GM19455 (cell line): ENCODE measurements around the gene AHNAK2.
"Not testable (repeated sequence)": the region's sequence is repeated elsewhere in the genome, so short reads cannot be mapped to it uniquely, and the experiment has no call there.

Experiments
- ATAC-seq: cut with Tn5 transposase; IDR thresholded peaks from one replicate; pipeline ENCODE4 v1.9.1; 2021; ENCODE audit not compliant: unreplicated experiment

Gene AHNAK2

DNA sequence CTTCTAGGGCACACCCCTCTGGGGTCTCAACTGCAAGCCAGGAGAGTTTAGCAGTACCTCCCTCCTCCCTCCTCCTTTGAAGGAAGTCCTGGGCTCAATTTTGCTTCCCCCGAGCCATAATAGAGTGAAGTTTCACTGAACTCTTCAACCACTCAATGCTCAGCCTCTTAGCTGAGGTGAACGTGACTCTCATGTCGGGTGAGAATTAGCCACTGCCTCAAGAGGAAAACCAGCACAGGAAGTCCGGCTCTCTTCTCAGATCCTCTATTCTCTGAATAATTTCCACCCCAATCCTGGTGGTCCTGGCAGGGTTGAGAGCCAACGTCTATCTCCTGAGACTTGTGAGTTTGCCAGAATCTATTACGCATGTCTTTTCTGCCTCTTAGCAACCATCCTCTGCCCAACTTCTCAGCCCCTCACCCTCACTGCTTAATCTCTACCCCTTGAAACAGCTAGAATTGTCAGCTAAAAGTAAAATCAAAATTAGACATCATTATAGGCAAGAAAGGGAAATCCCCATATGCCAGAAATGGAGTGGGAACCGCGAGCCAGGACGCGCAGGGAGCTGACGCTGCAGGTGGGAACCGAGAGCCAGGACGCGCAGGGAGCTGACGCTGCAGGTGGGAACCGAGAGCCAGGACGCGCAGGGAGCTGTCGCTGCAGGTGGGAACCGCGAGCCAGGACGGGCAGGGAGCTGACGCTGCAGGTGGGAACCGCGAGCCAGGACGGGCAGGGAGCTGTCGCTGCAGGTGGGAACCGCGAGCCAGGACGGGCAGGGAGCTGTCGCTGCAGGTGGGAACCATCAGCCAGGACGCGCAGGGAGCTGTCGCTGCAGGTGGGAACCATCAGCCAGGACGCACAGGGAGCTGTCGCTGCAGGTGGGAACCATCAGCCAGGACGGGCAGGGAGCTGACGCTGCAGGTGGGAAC, 73.3 kb downstream of the AHNAK2 start:
- ATAC-seq, result not testable (repeated sequence)

DNA sequence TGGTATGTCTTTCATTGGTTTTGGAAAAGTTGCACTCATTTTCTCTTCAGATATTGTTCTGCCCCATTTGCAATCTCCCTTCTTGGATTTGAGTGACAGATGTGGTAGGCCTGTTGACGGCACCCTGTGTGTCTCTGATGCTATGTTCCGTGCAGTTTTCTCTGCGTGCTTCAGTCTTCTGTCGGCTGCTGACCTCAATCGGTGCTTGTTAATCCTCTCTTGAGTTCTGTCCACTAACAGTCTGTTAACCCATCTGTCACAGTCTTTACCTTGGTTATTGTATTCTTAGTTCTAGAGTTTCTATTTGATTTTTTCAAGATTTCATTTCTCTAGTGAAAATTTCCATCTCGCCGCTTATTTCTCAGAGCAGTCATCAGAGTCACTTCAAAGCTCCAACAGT, 74.2 kb downstream of the AHNAK2 start:
- no peak for ATAC-seq

DNA sequence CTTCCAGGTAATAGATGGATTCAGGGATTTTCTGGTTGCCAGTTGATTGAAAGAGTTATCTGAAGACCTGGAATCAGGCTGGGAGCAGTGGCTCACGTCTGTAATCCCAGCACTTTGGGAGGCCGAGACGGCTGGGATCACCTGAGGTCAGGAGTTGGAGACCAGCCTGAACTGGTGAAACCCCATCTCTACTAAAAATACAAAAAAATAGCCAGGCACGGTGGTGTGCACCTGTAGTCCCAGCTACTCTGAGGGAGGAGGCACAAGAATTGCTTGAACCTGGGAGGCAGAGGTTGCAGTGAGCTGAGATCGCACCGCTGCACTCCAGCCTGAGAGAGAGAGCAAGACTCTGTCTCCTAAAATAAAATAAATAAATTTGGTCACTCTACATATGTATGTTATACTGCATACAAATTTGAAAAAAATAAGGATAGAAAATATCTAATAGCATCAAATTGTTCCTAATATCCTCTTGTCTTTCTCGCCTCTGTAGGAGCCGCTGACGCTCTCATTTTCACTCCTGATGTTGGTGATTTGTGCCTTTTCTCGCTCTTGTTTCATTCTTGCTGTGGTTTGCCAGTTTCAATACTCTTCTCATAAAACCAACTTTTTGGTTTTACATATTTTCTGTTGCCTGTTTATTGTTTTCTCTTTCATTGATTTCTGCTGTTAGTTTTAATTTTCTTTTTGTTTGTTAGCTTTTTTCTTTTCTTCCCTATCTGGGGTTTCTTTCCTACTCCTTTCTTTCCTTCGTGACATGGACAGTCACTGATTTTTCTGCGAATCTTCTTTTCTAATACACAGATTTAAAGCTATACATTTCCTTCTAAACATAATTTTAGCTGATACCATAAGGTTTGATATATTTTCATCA, 77.3 kb downstream of the AHNAK2 start:
- no peak for ATAC-seq

DNA sequence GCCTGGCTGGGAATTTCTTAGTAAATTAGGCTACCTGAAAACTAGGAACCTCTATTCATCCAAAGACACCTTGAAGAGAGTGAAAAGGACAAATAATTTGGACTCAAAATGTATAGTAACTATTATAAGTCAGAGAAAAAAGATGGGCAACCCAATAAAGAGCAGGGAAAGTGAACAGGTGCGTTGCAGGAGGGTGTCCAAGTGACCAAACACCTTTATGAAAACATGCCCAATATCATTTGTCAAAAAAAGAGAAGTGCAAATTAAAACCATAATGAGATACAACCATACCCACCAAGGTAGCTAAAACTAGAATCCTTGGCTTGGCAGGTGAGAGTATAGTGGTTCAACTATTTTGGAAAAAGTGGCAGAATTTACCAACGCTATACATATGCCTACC, 78.4 kb downstream of the AHNAK2 start:
- ATAC-seq, result no peak

DNA sequence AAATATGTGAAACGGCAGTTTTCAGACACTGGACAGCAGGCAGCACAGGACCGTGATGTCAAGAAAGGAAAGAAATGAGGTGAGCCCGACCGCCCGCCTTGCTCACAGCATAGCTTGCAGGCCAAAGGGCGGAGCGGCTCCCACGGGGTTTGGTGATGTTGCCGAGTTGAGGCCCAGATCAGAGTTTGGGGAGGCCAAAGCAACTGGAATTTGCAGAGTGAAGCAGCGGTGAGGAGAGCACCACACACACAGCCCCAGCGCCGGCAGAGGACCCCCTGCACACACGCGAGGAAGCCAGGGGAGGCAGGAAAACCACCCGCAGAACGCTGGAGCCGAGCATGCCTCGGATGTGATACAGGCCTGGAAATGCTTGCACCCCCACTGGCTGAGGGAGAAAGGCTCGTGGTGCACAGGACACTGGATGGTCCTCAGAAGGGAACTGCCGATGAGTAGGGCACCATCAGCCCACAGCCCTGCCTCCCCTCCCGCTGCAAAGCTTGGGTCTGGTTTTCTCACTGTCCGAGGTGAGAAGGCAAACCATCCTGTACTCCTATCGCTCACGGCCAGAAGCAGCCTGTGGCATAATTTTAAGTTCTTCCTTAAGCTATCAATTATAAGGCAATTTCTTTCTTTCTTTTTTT, 79.2 kb downstream of the AHNAK2 start:
- ATAC-seq, result no peak

DNA sequence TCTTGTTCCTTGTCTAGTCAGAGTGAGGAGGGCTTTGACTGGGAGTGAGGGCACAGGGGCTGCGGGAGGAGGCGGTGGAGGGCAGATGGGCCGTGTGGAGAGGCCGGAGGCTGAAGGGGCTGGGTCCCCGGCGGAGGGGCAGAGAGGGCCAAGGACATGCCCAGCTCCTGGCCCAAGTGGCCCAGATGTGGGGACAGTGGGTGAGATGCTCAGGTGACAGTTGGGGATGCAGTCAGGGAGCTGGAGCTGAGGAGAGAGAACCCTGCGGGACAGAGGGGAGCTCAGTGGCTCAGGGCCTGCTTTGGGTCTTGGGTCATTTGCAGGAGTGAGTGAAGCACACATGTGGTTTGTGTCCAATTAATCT, 80.0 kb downstream of the AHNAK2 start:
- ATAC-seq, result no peak

DNA sequence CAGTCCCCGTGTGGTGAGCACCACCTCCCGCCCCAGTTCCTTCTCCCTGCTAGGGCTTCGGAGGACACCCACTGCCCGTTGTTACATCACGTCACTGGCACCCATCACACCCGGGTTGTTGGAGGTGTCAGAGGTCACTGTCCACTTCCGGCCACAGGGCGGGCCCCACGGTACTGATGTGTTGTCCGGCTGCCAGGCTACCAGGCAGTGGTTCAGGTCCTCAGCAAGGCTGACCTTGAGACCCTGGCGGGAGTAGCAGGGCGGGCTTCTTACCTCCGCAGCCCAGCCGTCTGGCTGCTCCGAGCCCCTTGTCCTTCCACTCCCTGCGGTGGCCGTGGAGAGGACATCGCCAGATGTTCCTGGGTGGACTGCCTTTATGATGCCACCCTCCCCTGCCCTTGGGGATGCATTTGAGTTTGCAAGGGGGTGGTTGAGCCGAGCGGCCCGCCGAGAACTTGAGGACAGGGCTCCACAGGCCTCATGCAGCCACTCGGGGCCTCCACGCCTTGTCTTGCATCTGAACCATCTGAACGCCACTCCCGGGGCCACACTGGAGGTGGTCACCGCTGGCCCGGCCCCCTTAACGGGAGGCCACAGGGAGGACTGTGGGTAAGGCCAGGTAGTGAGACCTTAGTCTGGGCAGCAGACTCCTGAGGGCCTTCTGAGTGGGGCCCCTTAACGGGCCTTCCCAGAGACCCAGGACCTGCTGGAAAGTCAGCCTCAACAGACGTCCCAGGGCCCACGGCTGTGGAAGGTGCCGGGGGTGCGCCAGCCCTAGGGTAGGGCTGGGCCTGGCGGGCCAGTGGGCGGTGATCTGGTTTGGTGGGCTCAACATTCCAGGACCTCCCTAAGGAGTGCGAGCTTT, 80.6 kb downstream of the AHNAK2 start:
- no peak for ATAC-seq

DNA sequence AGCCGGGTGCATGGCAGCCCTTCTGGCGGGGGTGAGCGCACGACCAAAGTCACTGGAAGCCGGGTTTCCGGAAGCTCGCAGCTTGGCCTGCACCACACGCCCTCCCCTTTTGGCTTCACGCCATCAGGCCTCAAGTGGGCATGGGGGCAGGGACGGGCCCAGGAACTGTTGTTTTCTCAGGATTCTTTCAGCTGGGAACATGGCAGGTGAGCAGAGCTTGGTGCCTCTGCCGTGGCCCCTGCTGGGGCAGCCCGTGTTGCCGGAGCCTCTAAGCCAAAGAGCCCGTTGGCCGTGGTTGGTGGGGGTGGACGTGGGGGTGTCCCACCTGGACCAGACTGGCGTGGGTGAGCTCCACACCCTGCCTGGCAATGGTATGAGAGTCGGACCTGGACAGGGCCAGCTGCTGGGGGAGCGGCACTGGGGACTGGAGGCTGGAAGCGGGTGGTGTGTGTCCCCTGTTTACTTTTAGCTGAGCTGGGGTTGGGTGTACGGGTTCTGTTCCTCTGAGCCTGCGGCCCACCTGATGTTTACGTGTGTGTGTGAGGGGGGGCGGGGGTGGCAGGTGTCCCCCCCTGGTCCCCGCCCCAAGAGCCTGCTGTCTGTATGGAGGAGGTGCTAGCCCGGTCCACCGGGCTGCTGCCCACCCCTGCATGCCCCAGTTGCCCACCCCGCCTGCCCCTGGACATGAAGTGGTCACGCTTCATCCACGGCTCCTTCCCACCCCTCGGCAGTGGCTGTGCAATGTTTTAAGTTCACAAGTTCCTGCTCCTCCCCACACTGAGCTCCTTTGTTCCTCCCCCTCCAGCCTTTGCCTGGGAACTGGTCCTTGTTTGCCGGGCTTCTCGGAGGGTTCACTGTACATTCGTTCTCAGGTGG, 82.2 kb downstream of the AHNAK2 start:
- ATAC-seq, result no peak

DNA sequence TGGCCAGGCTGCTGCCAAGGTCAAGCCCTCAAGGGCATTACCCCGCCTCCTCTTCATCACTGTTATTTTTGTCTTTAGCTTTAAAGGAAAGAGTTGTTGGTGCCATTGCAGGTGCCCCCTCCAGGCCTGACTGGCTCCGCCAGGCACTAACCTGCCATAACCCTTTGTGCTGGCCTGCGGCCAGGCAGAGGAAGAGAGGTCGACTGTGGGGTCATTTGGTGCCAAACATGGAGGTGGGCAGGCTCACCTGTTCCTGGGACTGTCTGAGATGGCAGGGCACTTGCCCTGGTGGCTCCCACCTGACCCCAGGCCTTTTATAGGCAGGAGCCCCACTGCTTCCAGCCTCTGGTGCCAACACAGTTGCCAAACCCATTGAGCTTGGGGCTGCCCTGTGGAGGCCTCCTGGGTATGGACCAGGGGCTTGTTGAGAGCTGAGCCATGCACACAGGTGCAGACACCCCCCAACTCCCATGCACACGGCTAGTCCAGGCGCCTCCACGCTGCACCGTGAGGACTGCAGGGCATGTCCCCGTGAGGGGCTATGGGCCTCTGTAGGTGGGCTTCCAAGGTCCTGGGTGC, 82.9 kb downstream of the AHNAK2 start:
- ATAC-seq, result no peak

DNA sequence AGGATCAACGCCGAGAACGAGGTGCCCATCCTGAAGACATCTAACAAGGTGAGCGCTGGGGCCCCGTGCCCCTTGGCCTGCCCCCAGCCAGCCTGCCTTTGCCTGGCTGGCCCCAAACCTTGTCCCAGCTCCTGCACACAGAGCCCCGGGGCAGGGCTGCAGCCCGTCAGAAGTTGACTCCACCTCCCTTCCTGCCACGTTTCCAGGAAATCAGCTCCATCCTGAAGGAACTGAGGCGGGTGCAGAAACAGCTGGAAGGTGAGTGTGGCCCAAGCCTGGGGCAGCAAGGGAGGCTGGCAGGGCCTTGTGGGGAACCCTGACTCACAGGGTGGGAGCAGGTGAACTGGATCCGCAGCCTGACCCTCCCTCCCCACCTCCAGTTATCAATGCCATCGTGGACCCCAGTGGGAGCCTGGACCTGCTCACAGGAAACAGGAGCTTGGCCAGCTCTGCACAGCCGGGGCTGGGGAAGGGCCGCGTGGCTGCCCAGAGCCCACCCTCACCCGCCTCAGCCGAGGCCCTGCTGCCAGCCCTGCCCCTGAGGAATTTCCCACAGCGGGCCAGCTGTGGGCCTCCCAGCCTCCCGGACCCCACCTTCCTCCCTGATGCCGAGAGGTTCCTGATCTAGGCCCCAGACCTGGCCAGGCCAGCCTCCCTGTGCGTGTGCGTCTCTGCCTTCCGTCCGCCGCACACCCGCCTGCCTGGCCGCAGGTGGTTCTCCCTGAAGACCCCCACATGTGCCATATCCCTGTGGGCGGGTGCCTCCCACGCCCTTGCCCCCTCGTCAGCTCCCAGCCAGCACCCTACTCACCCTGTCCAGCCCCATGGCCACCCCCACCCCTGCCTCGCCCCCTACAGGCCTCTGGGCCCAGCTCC, 83.6 kb downstream of the AHNAK2 start:
- no peak for ATAC-seq

DNA sequence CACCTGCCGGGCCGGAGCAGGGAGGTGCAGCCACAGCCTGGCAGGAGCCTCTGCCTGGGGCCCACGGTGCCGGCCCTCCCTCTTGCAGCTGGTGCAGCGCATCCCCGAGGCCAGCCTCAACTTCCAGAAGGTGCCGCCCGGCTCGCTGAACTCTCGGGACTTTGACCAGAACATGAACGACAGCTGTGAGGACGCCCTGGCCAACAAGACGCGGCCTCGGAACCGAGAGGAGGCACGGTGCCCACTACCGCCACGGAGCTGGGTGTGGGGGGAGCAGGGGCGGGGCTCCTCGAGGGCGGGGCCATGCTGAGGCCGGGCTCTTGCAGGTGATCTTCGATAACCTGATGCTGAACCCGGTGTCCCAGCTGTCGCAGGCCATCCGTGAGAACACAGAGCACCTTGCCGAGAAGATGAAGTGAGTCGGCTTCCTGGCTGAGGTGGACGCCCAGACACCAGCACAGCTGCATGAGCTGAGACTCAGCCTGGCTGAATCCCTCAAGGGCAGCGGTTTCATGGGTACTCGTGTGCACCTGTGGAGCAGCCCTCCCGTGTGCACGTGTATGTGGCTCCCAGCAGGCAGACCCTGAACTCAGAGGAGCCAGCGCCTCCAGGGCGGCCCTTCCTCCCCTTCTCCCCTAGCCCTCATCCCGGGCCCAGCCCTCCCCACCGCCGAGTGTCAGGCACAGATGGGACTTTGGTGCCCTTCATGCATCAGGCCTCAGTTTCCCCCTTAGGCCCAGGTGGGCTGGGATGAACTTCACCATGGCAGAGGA, 84.6 kb downstream of the AHNAK2 start:
- no peak for ATAC-seq

DNA sequence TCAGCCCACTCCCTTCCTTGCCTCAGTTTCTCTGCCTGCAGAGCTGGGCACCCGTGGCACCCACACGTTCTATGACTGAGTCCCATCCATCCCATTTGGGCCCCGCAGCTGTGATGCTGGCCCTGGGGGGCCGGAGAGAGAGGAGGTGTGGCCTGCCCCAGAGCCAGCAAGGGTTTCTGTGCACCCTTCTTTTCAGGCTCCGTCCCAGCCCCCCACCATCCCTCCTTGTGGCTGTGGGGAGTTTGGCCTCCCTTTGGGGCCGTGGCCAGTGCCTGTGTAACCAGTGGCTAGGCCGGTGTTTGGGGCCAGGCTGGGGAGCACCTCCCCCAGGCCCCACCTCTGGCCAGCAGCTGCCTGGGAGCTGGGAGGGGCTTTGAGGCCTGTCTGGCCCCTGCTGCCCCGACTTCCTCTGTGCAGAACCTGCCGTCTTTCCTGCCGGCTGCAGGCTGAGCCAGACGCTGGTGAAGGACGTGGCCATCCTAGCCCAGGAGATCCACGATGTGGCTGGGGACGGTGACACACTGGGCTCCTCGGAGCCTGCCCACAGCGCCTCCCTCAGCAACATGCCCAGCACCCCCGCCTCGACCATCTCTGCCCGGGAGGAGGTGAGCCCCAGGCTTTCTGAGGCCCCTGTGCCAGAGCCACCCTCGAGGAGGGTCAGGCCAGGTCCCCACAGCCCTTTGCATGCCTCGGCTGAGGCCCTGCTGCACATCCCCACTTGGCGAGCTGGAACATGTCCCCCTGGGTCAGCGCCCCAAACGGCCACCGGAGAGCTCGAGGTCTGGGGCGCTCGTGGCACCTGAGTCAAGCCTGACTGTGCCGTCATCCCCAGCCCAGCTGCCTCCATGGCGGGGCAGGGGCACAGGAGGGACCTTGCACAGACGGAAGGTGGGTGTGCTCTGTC, 85.4 kb downstream of the AHNAK2 start:
- no peak for ATAC-seq

DNA sequence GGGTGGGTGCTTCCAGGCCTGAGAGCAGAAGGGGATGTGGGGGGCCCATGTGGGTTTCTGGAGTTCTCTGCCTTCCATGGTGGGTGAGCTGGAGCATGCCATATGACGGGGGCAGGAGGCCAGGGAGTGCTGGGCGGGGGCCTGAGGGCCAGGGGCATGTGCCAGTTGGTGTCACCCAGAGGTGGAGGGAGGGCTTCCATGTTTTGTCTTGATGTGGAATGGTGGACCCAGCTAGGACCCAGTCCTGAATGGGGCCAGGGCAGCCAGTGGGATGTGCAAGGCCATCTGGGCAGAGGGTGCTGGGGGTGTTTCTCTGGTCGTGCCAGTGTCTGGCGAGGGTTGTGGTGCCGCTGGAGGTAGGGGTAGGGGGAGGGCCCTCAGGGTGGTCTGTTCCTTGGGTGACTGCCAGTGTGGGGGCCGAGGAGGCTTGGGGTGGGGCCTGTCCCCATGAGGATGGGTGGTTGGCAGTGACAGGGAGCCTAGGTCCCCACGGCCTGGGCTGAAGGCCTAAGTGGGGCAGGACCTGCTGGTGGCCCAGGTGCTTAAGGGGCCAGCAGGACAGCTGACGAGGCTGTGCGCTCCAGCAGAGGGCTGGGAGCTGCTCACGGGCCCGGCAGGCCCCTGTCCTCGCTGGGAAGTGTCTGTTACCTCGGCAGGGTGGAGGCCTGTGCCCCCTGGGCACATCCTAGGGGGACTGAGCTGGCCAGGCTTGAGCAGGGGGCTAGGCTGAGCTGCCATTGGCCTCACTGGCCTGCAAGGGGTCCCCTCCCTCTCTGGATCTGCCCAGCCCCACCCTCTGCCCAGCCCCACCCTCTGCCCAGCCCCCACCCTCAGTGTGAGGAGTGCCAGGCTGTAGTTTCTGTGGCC, 86.3 kb downstream of the AHNAK2 start:
- ATAC-seq, result no peak

DNA sequence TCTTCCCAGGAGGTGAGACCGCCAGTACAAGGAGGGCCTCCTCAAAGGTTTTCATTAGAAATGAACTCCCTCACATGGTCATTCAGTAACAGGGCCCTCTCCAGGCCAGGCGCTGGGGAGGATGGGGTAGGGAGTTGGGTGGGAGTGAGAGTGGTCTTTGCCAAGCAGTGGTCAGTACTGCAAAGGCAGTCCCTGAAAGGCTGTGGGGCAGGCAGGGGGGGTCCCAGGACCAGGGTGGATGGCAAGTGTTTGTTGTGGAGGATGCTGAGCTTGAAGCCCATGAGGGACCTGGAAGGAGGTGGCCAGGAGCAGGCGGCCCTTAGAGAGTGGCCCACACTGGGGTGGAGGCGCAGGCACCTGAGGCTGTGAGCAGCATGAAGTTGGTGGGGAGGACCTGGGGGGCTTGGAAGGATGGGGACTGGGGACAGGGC, 87.0 kb downstream of the AHNAK2 start:
- no peak for ATAC-seq

DNA sequence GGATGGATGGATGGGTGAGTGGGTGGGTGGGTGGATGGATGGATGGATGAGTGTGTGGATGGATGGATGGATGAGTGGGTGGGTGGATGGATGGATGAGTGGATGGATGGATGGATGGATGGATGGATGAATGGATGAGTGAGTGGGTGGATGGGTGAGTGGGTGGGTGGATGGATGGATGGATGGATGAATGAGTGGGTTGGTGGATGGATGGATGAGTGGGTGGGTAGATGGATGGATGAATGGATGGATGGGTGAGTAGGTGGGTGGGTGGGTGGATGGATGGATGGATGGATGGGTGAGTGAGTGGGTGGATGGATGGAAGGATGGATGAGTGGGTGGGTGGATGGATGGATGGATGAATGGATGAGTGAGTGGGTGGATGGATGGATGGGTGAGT, 87.9 kb downstream of the AHNAK2 start:
- ATAC-seq, result not testable (repeated sequence)

DNA sequence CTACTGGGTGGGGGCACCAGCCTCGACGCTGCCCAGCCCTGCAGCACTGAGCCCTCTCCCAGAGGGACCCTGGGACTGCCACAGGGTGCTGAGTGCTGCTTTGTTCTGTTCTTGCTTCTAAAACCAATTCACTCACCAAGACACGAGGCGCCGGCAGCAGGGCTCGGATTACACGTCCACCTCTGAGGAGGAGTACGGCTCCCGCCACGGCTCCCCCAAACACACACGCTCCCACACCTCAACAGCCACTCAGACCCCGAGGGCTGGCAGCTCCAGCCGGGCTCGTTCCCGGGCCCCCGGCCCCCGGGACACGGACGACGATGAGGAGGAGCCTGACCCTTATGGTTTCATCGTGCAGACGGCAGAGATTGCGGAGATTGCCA, 88.8 kb downstream of the AHNAK2 start:
- ATAC-seq, result no peak
